CD4-positive, alpha-beta T cell treated with Interleukin-4 for 1 hour (primary cell): ENCODE data around the gene FANCC.

Experiments used
- DNase-seq, 2 donors: peaks; one replicate each; pipeline ENCODE4 v3.0.0-alpha.2; 2020 to 2022

FANCC gene

DNA sequence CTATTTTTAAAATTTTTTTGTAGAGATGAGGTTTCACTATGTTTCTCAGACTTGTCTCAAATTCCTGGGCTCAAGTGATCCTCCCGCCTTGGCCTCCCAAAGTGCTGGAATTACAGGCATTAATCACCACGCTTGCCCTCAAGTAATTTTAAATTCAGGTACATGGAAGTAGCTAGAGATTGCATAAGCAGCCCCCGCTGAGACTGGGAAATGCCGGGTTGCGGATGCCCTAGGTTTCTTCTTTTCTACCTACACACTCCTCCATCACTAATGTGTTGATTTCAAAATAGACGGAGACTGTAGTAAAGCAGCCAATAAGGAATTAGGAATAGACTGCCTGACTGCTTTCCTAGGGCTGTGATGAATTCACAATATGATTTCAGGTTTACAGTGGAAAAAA is 202.4 kb downstream of the FANCC start:
- no peak for DNase-seq

DNA sequence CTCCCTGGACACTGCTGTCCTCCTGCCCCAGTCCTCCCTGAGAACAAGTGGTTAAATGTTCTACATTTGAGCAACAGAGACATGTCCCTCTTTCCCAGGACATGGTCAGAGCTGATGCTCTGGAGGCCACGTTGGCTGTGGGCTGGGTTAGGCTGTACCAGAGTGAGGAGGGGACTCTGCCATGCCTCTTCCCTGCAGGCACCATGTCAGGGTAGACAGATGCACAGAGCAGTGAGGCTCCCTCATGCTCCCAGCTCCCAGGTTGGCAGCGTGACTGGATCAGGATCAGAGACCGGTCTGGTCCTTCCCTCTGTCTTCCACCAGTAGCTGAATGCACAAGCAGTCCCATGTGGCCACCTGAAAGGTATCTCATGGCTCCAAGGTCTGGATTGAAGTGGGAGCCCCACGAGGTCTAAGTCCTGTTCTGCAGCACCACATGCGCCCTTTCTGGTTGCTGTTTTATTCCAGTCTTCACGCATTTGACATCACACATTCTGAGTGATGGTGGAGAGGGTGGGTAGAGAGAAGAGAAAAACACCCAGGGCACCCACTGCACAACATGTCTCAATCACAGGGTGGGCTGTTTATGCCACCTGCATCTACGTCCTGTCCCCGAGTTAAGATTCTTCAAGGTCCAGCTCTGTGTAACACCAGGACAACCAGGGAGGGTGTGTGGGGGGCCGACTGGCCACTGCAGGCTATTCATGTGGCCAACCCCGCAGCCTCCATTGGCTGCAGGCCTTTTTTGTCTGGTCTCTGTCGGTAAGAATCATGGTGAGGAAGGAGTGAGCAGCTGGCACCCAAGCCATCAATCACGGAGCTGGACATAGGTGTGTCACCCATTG is 204.9 kb downstream of the FANCC start:
- DNase-seq: no peak

DNA sequence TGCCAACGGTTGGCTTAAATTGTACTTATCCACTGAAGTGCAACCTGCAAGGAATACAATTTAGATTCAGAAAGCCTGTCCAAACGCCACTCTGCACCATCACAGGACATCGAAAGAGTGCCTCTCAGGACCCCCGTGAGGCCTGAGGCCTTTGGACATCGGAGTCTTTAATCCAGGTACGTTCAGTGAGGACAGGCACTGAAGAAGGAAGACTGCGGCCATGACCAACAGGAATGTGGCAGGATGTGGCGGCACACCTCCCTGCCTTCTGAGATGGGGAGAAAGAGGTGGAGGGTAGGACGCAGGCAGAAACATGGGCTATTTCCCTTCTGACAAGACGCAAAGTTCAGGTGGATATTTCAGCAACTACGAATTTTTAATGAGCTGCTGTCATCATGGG is 205.8 kb downstream of the FANCC start:
- no peak for DNase-seq

GRCh38 chr9:95110921-95111525 is 206.5 kb downstream of the FANCC start:
- DNase-seq: no peak

GRCh38 chr9:95109456-95109855 is 208.1 kb downstream of the FANCC start:
- no peak for DNase-seq

- no peak for DNase-seq
These were observed 208.7 kb downstream of the FANCC start for GRCh38 chr9:95108777-95109176.

DNA sequence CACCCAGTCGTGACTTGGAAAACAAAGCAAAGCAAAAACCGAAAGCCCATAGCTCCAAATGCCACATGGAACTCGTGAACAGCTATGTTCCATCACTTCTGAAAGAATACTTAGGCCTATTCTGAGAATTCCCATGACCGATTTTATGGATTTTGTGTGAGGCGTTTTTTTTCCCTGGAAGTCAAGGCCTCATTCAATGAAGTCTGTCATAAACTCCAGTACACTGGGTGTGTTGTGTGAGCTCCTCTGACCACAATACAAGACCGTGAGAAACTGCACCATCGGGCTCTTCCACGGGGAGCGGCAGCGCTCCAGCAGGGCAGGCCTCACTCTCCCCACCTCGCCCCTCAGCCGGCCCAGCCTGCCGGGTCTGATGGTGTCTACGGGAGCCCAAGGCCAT is 209.5 kb downstream of the FANCC start:
- DNase-seq: no peak

DNA sequence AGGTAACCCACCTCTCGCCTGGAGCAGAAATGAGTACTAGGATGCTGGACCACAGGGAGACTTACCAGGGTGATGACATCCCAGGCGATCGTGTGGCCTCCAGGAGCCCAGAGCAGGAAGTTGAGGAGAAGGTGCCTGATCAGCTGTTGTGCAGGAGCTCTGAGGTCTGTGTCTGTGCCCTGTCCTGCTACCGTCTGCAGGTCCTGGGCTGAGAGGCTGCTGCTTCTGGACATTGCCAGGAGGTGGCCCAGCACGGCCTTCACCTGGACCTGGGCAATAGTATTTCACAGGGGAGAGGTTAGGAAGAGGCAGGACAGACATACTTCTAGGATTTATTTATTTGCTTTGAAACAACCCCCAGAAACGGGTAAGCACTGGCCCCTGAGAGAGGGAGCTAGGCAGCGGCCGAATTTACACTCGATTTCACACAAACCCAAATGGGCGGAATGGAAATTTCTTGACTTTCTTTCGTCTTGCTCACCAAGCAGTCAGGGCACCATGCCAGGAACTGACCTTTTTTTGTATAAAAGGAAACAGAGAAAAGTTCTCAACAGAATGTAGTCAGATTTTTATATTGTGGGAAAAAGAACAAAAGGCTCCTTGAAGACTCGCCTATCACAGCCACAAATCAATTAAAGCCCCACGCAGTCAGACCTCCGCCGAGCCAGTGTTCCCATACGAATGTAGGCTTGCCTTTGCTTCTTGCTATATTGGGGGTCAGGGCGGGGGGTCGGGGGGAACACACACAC is 210.3 kb downstream of the FANCC start:
- DNase-seq: no peak

- DNase-seq: no peak
These were observed 211.8 kb downstream of the FANCC start for GRCh38 chr9:95105519-95106287.

GRCh38 chr9:95104980-95105379 is 212.5 kb downstream of the FANCC start:
- no peak for DNase-seq

DNA sequence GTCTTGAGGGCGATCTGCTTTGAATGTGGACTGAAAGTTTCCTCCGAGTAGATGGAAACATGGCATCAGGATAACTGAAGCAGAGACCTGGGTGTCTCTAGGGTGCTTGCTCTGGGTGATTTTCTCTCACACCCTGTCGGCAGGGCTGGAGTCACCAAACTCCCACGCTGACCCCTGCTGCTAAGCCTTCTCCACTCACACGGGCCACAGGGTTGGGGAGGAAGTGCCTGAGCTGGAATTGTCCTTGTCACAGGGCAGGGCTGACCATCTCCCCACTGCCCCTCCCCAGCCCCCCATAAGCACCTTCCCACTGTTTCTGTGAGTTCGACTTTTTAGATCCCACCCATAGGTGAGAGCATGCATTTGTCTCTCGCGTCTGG is 212.9 kb downstream of the FANCC start:
- DNase-seq: no peak

- no peak for DNase-seq
These were observed 213.5 kb downstream of the FANCC start for GRCh38 chr9:95103871-95104580.

- no peak for DNase-seq
These were observed 214.2 kb downstream of the FANCC start for GRCh38 chr9:95103281-95103771.

DNA sequence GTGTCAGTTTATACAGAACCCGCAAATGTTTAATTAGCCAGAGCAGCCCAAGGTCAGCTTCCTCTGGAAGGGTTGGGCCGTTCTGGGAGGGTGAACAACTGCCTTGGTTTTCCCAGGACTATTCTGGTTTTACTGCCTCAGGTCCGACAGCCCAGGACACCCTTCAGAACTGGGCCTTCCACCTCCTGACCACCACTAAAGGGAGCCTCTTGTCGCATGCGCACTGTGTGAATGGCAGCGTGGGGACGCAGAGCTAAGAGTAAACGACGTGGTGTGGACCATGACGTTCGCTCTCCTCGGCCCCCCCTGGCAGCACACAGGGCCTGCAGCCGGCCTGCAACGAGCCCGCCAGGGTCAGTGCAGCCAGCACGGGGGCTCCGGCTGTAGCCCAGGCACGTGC is 214.9 kb downstream of the FANCC start:
- DNase-seq: no peak

DNA sequence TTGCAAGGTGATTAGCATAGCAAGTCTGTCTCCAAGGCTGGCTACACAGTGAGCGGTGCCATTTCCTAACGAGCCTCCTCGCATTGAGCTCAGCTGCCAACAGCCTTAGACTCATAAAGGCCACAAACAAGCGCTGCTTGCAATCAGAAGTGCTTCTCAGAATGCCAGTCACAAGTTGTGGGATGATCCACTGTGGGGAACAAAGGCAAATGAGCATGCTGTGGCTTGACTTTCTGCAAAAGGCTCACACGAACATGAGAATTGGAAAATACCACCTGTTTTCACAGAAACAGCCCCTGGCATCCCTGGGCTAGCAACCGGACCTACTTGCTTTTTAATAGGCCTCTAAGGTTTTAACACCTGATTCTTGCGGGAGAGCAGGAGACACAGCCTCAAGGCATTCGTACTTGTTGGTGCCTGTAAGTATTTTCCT is 215.5 kb downstream of the FANCC start:
- DNase-seq: no peak

DNA sequence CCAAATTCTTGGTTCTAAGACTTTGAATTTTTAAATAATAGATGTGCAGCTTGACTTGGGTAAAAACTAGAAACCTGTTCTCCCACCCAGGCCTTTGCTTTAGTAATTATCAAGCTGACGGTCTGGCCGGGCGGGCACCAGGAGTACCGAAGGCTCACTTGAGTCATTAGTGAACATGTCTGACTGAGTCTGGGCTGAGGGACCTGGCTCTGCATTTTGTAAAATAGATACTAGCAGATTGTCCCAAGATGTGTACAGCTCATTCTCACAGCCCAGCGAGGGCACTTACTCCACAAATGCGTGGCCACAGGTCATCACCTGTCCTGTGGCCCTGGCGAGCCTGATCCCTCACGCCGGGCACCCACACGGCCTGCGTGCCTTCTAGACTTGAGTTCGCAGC is 216.2 kb downstream of the FANCC start:
- no peak for DNase-seq

DNA sequence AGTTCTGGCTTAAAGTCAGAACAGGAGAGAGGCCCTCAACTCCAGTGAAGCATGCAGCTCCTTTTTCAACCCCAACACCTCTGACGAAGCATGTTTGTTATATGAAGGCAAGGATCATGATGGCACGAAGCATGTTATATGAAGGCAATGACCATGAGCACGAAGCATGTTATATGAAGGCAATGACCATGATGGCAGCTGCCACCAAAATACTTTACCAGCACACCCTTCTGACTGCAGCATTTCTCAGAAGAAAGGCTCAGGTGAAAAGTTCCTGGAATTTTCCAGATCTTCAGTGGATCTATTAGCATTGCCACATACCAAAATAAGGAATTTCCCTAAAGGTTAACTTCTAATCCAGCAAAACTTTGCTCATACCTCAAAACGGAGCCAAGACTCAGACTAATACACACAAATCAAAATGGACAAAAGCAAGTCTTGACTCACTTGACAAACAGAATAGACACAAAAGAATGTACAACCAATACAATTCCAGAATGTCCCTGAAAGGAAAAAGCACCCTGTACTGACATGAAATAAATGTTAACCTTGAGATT is 217.4 kb downstream of the FANCC start:
- no peak for DNase-seq

- DNase-seq: no peak
These were observed 218.0 kb downstream of the FANCC start for GRCh38 chr9:95099321-95100070.

DNA sequence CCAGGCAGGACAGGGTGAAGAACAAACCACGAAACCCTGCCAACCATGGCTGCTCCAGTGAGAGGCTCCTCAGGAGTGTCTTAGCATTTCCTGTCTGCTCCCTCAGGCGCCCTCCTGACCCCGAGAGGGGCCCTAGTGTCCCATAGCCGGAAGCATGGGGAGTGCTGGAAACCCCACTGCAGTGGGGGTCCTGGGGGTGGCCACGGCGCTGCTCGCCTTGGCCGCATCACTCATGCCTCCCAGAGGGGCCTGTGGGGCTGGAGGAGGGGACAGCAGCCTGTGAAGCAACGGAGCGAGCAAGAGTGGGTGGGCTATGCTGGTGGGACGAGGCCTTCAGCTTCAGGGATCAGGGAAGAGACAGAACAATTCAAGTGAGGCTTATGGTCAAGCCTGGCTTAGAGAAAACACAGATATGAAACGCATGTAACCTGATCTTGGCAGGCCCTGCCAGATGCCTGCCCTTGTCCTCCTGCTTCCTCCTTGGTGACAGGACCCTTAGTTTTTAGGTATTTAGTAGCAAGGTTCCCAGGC is 219.1 kb downstream of the FANCC start:
- DNase-seq: no peak

DNA sequence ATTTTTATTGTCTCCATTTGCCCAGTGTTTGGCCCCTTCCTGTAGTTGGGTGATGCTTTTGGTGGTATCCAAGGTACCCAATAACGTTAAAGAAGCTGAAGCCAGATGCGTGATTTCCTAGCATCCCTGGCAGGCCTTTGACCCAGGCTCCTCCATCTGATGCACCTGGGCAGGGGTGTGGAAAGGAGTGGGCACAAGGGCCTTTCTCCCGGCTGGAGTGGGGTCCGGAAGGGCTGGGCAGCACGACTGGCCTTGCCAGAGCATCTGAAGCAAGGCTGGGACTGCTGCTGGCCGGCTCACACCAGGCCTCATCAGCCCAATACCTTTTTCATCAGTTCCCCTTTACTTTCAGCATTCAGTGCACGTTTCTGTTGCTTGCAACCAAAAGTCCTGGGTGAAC is 220.2 kb downstream of the FANCC start:
- no peak for DNase-seq

DNA sequence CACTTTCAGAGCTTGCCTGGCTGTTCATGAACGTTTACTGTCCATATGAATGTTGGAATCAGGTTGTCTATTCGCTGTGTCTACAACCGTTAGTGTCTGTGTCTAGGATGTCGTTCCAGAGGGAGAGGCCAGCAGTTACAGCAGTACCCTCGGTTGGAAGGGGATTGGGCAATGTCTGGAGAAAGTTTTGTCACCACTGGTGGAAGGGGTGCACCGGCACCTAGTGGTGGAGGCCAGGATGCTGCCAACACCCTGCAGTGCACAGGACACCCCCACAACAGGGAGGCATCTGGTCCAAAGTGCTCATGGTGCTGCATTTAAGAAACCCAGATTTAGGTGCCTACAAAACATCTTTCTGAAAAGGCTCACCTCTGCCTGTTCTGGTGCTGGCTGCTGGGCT is 220.7 kb downstream of the FANCC start:
- DNase-seq: no peak
